ENCODE data around the gene ZNF253.
"Not testable (repeated sequence)": the region's sequence is repeated elsewhere in the genome, so short reads cannot be mapped to it uniquely, and the experiment has no call there.

ZNF253 gene

DNA sequence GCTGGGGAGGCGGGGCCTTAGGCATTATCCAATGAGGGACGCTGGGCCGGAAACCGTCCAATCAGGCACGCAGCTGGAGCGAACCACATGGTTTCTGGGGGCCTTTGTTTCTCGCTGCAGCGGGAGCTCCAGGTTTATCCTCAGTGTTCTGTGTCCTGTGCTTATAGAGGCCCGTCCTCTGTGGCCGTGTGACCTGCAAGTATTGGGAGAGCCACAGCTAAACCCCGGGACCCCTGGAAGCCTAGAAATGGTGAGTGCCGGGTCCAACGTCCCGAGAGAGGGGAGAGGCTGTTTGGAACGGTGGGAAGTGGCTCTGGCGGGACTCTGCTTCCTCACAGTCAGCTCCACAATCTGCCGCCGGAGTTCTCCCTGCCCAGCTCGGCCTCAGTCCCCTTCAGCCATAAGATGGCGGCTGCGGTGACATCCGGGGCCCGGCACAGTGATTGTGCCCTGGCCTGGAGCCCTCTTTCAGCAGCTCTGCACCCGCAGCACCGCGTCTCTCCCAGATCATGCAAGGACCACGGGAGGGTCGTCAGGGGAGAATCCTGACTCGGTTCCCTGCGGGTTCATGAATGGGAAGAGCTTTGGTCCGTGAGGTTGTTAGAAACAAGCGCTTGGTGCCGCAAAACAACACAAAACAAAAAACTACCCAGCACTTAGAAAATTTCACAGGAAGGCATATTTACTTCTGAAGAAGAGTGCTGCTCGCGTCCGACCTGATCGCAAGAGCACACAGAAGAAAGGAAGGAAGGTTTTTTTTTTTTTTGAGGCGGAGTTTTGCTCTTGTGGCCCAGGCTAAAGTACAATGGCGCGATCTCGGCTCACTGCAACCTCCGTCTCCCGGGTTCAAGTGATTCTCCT lies at the start of gene ZNF253:
TSS of gene ZNF253 (plus strand) at position 133 of the 861 bp plus-strand sequence. CDS start at position 248, 115 bp downstream.
- DNase-seq = peak; percentile 87 to 94 (median 90)

DNA sequence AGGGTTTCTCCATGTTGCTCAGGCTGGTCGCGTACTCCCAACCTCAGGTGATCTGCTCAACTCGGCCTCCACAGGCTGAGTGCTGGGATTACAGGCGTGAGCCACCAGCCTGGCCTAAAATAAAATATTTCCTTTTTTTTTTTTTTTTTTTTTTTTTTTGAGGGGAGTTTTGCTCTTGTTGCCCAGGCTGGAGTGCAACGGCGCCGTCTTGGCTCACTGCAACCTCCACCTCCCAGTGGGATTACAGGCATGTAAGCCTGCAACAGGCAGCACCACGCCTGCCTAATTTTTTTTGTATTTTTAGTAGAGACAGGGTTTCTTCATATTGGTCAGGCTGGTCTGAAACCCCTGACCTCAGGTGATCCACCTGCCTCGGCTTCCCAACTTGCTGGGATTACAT lies 49.0 kb upstream of the ZNF253 start:
- DNase-seq = peak in 2 of 6 experiments; percentile 8 to 11

DNA sequence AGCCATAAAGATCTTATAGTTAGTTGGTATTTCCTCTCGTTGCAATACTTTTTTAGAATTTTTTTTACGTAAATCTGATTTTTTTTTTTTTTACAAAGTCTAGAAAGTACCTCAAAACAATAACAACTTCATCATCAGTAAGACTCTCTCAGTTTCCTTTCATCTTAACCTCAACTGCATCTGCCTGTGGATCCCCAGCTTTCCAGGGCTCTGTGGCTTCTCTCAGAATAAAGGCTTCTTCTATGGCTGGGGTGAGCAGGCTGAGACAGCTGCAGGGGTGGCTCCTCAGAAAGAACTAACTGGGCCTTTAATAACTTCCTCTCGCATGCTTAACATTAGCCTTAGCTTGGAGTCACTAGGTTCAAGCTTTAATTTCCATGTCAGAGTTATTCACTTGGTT lies 48.3 kb upstream of the ZNF253 start:
- peak; percentile 50 to 78 (median 74) for DNase-seq

- DNase-seq = peak in 4 of 6 experiments; percentile 25 to 47 (median 40)
Measured at GRCh38 chr19:19820774-19821320, 44.8 kb upstream of the ZNF253 start.

- DNase-seq = peak; percentile 90 to 98 (median 96)
Measured at GRCh38 chr19:19821366-19821951, 44.2 kb upstream of the ZNF253 start, which contains the start of gene ZNF506. ZNF506 (minus strand) TSS chr19:19821750; CDS start chr19:19821603, 147 bp downstream.

GRCh38 chr19:19821976-19822375 lies 43.7 kb upstream of the ZNF253 start:
- DNase-seq = peak in 2 of 6 experiments; percentile 16 to 35

DNA sequence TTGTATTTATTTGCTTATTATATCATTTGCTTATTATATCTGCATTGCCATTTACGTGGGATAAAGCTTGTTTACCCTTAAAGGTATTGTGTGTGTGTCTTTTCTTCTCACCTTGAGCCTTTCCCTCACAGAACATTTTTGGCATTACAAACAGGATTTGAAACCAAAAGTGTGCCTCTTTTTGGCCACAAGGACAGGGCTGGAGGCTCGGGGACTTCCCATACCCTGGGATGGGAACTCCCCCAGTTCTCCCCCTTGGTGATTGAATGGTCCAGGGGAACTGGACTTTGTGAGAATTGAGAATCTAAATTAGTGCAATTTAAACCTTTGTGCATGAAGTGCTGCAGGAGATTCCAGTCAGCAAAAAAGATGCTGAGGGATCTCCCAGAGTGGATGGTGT lies 41.8 kb upstream of the ZNF253 start:
- DNase-seq = no peak

GRCh38 chr19:19826875-19827274 lies 38.8 kb upstream of the ZNF253 start:
- no peak for DNase-seq

- DNase-seq = no peak
Measured at GRCh38 chr19:19835560-19836038, 30.1 kb upstream of the ZNF253 start.

DNA sequence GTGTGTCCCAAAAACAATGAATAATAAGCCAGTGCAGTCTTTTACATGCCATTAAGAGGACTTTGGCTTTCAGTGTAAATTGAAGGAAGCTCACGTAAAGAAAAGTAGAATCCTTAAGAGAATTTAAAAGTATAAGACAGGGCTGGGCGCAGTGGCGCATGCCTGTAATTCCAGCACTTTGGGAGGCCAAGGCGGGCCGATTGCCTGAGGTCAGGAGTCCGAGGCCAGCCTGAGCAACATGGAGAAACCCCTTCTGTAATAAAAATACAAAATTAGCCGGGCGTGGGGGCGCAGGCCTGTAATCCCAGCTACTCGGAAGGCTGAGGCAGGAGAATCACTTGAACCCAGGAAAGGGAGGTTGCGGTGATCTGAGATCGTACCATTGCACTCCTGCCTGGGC lies 17.9 kb upstream of the ZNF253 start:
- DNase-seq = no peak

GRCh38 chr19:19849056-19849455 lies 16.6 kb upstream of the ZNF253 start:
- no peak for DNase-seq

GRCh38 chr19:19851740-19852139 lies 13.9 kb upstream of the ZNF253 start:
- DNase-seq = not testable (repeated sequence)

- no peak for DNase-seq
Measured at GRCh38 chr19:19858751-19859150, 6.9 kb upstream of the ZNF253 start.

GRCh38 chr19:19860756-19861390 lies 4.8 kb upstream of the ZNF253 start:
- peak; percentile 18 to 80 (median 46) for DNase-seq

DNA sequence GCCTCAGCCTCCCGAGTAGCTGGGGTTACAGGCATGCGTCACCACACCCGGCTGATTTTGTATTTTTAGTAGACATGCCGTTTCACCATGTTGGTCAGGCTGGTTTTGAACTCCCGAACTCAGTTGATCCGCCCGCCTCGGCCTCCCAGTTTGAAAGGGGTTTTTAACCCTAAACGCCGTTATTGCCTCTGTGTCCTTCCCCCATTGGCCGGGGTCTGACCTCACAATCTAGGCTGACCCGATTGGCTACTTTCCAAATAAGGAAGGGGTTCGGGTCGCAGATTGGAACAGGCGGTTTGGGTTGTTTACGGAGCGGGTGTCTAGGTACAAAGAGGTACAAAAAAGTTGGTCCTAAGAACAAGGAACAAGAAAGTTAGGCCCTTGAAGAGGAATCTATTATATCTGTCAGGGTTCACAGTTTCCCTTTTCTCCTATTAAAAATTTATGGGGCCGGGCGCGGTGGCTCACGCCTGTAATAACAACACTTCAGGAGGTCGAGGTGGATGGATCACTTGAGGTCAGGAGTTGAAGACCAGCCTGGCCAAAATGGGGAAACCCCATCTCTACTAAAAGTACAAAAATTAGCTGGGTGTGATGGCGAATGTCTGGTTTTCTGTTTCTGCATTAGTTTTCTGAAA lies 1.0 kb downstream of the ZNF253 start:
- peak in 3 of 6 experiments; percentile 14 to 43 (median 39) for DNase-seq

- DNase-seq = not testable (repeated sequence)
Measured at GRCh38 chr19:19870086-19870485, 4.4 kb downstream of the ZNF253 start.

DNA sequence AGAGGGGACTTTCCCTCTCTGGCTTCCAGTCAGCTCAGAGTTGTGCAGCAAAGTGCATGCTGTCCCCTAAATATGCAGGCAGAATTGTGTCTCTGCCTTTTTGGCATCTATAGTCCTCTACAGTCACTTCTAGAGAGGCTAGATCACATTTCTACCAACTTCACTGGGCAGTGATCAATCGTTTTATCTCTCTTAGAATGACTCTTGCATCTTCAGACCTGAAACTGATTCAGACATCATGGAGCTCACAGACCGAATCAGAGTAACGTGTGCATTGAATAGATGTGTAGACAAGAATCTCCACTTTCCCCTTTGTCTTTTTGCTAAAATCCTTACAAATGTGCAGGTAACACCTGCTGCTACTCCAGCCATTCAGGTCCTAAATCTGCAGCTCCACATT lies 6.2 kb downstream of the ZNF253 start:
- DNase-seq = no peak

DNA sequence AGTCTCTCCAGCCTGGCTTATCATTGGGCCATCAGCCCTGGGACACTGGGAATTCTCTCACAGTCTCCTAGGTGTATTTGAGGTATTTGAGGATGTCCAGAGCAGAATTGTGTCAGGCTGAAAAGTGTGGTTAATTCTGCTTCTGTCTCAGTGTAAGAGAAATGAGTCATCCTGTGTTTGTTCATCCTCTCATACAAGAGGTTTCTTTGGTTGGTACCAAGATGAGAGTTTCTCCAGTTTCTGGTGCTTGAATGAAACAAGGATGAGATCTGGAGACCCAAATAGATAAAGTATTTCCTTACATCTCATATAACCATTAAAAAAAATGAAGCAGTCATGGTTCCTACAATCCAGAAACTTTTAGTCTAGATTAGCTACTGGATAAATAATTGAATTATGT lies 7.7 kb downstream of the ZNF253 start:
- no peak for DNase-seq

DNA sequence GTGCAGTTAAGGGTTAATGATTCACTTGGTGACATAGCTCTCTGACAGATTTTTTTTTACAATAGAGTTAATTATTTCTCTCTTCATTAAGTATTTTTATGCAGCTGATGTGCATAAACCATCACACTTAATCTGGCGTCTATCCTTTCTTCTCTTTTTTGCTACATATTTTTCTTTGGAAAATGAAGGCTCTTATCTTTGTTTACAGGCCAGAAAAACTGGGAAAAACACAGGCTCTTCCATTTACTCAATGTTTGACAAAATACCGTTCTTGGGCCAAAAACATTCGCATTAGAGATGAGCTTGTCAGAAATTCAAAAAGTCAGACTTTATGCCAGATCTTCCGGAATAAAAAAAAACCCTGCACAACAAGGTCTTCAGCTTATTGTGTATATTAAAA lies 12.0 kb downstream of the ZNF253 start:
- DNase-seq = no peak

GRCh38 chr19:19884583-19884982 lies 18.9 kb downstream of the ZNF253 start:
- no peak for DNase-seq

DNA sequence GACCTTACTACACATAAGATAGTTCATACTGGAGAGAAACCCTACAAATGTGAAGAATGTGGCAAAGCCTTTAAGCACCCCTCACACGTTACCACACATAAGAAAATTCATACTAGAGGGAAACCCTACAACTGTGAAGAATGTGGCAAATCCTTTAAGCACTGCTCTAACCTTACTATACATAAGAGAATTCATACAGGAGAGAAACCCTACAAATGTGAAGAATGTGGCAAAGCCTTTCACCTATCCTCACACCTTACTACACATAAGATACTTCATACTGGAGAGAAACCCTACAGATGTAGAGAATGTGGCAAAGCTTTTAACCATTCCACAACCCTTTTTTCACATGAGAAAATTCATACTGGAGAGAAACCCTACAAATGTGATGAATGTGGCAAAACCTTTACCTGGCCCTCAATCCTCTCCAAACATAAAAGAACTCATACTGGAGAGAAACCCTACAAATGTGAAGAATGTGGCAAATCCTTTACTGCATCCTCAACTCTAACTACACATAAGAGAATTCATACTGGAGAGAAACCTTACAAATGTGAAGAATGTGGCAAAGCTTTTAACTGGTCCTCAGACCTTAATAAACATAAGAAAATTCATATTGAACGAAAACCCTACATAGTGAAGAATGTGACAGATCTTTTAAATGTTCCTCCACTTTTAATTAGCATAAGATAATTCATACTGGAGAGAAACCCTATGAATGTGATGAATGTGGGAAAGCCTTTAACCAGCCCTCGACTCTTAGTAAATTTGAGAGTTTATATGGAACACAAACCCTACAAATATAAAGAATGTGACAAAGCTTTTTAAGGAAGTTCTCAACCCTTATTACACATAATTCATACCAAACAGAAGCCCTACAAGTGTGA lies 26.6 kb downstream of the ZNF253 start:
- DNase-seq = not testable (repeated sequence)
